Embryonic facial prominence (tissue), 1 donor: ENCODE results near the gene CEPT1.

Experiments used
- DNase-seq: peaks from one replicate; pipeline ENCODE4 v3.0.0-alpha.2; 2016; ENCODE audit errors: extremely low spot score

CEPT1 gene

GRCh38 chr1:111192658-111193519 lies 52.9 kb downstream of the CEPT1 start:
- no peak for DNase-seq

- no peak for DNase-seq
These were observed 53.9 kb downstream of the CEPT1 start for GRCh38 chr1:111193712-111194480.

DNA sequence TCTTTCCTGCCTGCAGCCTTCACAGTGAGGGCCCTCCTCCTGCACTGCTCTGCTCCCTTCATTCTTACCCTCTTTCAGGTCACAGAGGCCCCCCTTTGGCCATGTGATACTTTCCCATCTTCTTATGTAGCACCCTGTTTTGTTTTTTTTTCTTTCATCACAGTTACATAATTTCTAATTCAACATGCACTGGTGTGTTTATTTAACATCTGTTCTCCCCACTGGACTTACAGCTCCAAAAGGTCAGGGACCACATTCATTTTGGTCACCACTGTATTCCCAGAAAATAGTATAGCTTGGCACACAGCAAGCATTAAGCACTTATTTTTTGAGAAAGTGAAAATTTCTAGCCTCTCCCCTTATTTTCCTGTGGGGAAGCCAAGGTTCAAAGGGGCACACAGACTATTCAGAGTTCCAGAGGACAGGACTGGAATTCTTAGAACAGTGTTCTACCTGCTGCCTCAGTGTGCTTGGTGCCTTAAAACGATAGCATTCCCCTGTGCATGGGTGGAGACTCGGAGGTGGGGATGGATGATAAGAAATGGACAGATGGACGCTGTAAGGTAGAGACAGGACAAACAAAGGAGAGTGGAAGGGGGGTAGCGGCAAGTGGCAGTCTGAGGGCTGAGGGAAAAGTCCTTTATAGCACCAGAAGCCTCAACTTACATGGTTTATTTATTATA lies 55.1 kb downstream of the CEPT1 start:
- no peak for DNase-seq

- no peak for DNase-seq
These were observed 56.2 kb downstream of the CEPT1 start for GRCh38 chr1:111196213-111196612.

DNA sequence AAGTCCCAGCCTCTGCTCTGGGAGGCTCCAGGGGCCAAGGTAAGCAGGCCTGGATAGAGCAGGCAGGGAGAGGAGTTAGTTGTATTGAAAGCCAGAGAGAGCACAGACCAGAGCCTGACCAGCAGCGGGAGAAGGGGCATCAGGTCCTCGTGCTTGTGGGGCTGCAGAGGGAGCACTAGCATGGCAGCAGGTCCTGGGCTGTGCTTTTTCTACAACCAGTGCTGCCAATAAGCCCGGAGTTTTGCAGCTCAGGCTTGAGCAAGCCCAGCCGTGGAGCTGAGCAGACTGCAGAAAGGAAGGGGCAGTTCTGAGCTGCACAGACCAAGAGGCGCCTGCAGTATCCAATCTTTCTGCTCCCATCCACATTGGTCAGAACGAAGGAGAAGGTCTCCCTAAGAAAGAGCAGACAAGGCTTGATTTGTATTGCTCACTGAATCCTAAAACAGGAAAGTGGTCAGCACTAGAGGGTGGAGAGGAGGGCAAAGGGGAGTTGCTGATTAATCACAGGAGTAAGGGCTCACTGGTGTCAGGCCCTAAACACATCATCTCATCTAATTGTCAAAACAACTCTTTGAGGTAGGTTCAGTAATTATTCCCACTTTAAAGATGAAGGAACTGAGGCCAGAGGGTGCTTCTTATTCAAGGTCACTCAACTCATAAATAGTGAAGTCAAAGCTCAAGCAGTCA lies 57.7 kb downstream of the CEPT1 start:
- no peak for DNase-seq

GRCh38 chr1:111198836-111199235 lies 58.8 kb downstream of the CEPT1 start:
- DNase-seq = no peak

DNA sequence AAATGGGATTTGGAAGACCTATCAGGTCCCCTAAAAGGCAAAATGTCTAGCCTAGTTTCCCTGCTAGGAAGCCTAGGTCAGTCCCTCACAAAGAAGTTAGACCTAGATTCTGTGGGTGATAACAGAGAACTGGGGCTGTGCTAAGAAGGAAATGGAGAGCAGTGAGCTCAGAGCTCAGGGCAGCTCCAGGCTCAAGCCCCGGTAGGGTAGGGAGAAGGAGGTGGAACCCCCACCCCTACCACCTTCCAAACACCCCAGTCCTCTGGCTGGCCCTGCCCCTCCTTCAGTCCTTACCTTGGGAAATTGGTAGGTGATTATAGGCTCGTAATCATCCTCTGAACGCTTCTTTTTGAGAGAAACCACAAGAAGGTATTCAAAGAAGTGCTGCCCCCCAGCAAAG lies 59.3 kb downstream of the CEPT1 start:
- no peak for DNase-seq

- no peak for DNase-seq
These were observed 60.1 kb downstream of the CEPT1 start, which contains the start of gene DENND2D for GRCh38 chr1:111199881-111200801. Gene DENND2D, minus strand, starts transcription at chr1:111200646. Its CDS starts 187 bp downstream, at chr1:111200459.

- DNase-seq = no peak
These were observed 60.8 kb downstream of the CEPT1 start for GRCh38 chr1:111200802-111201161.

DNA sequence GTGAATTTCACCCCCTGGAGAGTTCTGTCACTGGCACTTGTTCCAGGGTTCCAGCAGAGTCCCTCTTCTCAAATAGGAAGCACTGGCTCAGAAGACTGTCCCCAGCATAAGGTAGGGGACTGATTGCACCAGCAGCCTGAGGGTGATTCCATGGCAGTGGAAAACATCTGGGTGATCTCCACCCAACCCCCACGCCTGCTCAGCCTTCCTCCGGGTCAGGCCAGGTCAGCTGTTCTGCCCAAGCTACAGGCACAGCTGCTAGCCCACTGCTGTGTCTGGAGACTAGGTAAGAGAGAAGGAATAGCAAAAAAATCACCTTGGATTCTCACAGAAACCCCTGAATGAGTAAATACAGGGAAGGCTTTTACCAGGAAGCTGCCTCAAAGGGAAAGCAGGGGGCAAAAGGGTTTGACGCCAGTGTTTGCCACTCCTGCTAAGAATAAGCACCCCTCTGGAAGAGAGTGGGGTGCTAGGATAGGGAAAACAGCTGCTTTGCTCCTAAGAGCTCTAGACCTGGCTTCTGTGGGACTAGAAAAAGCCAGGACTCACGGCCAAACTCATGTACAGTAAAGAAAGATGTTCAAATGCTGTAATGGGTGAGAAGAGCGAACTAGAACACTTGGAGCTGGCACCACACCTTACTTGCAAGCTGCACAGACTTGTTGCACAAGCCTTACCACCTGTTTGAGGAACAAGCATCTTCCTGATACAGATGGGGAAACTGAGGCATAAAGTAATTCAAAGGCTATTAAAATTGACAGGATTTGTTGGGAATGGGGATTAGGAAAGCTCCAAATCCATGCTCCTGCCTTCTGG lies 61.5 kb downstream of the CEPT1 start:
- DNase-seq = no peak

GRCh38 chr1:111202366-111202706 lies 62.3 kb downstream of the CEPT1 start:
- DNase-seq = no peak

GRCh38 chr1:111202707-111203623 lies 62.9 kb downstream of the CEPT1 start:
- DNase-seq = no peak

GRCh38 chr1:111203681-111204200 lies 63.7 kb downstream of the CEPT1 start:
- DNase-seq = no peak

DNA sequence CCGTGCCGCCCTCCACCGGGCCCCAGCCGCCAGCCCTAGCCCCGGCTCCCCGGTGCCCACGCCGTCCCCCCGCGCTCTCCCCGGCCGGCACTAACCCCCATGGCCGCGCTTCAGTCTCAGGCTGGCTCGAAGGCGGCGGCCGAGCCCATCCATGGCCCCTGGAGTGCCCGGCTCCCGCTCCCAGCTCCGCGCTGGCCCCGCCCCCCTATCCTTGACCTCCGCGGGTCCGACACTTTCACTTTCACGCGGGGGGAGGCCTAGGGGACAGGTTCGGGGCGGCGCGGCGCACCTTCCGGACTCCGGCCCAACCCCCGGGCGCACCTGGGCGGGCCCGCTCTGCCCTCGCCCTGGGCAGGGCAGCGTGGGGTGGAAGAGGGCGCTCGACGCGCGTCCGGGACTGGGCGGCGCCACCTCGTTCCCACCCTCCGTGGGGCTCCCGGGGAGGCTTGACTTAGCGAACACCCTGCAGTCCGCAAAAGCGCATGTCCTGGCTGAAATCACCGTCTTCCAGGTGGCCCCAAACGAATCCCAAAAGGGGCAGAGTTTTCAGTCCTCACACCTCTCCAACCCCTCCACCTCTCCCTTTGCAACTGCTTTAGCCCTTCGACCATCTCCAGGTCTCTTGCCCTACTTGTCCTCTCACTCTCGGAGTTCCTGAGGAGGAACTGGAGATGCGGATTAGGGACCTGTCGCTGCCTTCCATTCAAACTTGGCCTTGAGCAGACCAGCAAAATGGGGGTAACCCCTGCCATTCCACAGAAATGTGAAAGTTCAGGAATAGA lies 64.4 kb downstream of the CEPT1 start:
- no peak for DNase-seq

GRCh38 chr1:111204983-111205713 lies 65.1 kb downstream of the CEPT1 start:
- no peak for DNase-seq

DNA sequence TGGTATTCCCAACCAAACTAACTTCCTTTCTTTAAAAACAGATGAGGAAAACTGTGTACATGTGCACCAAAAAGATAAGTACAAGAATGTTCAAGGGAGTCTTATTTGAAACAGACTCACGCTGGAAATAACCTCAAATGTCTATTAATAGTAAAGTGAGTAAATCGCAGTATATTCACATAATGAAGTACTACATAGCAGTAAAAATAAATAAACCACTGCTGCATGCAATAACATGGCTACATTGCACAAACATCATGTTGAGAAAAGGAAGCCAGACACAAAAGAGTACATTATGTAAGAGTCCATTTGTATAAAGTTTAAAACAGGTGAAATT lies 65.7 kb downstream of the CEPT1 start:
- no peak for DNase-seq

DNA sequence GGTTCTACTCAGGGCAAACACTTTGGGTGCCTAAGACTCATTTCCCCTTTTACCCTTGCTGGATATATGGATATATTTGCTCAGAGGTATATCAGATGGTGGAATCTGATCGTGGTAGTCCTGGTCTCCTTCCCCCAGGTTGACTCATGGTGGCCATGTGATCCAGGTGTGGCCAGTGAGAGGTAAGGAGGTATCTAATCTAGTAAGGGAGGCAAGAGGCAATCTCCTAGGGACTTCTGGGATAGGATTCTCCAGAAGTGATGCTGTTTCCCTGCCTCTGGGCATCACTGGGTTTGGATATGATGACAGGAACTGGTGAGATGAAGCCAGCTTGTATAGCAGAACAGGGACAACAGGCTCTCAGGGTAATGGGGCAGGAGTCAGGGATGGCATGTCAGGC lies 68.9 kb downstream of the CEPT1 start:
- DNase-seq = no peak
